Mesodermal cell (in vitro differentiated cells): ENCODE results near the gene KIAA1191.

ENCODE experiments used
- H3K27ac ChIP-seq: 2 replicates; pipeline ENCODE4 v1.7.0; 2013; ENCODE audit warnings: mild to moderate bottlenecking, low read depth, low read length, moderate library complexity; ENCODE audit not compliant: severe bottlenecking
- H3K36me3 ChIP-seq: 2 replicates; pipeline ENCODE4 v1.7.1; 2013; ENCODE audit warnings: mild to moderate bottlenecking, low read length, moderate library complexity; ENCODE audit not compliant: control insufficient read depth, insufficient read depth
- H3K4me1 ChIP-seq: one replicate; pipeline ENCODE4 v1.7.1; 2013; ENCODE audit warnings: mild to moderate bottlenecking, low read length; ENCODE audit not compliant: insufficient read depth, control insufficient read depth, poor library complexity, severe bottlenecking
- H3K4me3 ChIP-seq: 2 replicates; pipeline ENCODE4 v1.7.0; 2013; ENCODE audit warnings: low read length, control low read depth, mild to moderate bottlenecking; ENCODE audit not compliant: insufficient read depth, poor library complexity, severe bottlenecking; ENCODE audit errors: extremely low read depth
- H3K9me3 ChIP-seq: 2 replicates; pipeline ENCODE4 v1.7.1; 2013; ENCODE audit warnings: mild to moderate bottlenecking, low read length, moderate library complexity; ENCODE audit not compliant: control insufficient read depth
- WGBS, 2 experiments: methylation state at CpG; one replicate each; pipeline ENCODE4 v1.1.5; 2013; ENCODE audit warnings: missing lambda C conversion rate in 2 of 2; ENCODE audit not compliant: insufficient coverage in 2 of 2; 5-methylcytosine and 5-hydroxymethylcytosine counted together

The KIAA1191 gene

GRCh38 chr5:176388444-176389134 is 27.0 kb upstream of the KIAA1191 start, which contains the start of the genes HIGD2A and NOP16:
TSS of gene HIGD2A (plus strand) at chr5:176388751. CDS start at chr5:176388820, 69 bp downstream.
TSS of gene NOP16 (minus strand) at chr5:176388598. CDS start at chr5:176388539, 59 bp downstream.
- H3K27ac ChIP-seq, result peak within 1 kb of the TSS; percentile 97
- H3K9me3 ChIP-seq, result no peaks in the 10 kb centered on the region
- peak within 1 kb of the TSS; percentile 91 for H3K4me3 ChIP-seq
- 0% methylated on average over 42 to 43 of the region's 47 CpGs for WGBS, 2 experiments
- H3K4me1 ChIP-seq, result peaks cover 4% of the 10 kb centered on the region
- peaks cover 69% of the 10 kb centered on the region for H3K36me3 ChIP-seq

GRCh38 chr5:176388003-176388443 is 26.5 kb upstream of the KIAA1191 start:
- Histone ChIP-seq H3K4me3 (peak overlapping the region; percentile 91), H3K27ac (peak overlapping the region; percentile 97), H3K36me3 (peaks cover 69% of the 10 kb centered on the region), H3K4me1 (peaks cover 4% of the 10 kb centered on the region), H3K9me3 (no peaks in the 10 kb centered on the region)
- 0 to 2% methylated on average over 24 to 28 of the region's 29 CpGs for WGBS, 2 experiments

GRCh38 chr5:176387384-176387925 is 25.9 kb upstream of the KIAA1191 start:
- H3K27ac ChIP-seq, result peak overlapping the region; percentile 97
- no peaks in the 10 kb centered on the region for H3K9me3 ChIP-seq
- peak overlapping the region; percentile 91 for H3K4me3 ChIP-seq
- 18 to 30% methylated on average over 6 of the region's 8 CpGs for WGBS, 2 experiments
- peaks cover 69% of the 10 kb centered on the region for H3K36me3 ChIP-seq
- peaks cover 4% of the 10 kb centered on the region for H3K4me1 ChIP-seq

GRCh38 chr5:176386491-176386890 is 24.9 kb upstream of the KIAA1191 start:
- peaks cover 70% of the 10 kb centered on the region for H3K36me3 ChIP-seq
- no peak overlapping the region for H3K4me3 ChIP-seq
- H3K9me3 ChIP-seq, result no peaks in the 10 kb centered on the region
- no CpG with 5 or more reads among the region's 1 CpG for WGBS, 2 experiments
- H3K27ac ChIP-seq, result no peak overlapping the region
- H3K4me1 ChIP-seq, result peaks cover 4% of the 10 kb centered on the region

GRCh38 chr5:176384991-176385390 is 23.4 kb upstream of the KIAA1191 start:
- Histone ChIP-seq H3K9me3 (no peaks in the 10 kb centered on the region), H3K4me1 (peaks cover 4% of the 10 kb centered on the region), H3K27ac (no peak overlapping the region), H3K36me3 (peaks cover 68% of the 10 kb centered on the region), H3K4me3 (no peak overlapping the region)
- WGBS, 2 experiments, result 90 to 97% methylated on average over 10 to 12 of the region's 12 CpGs

GRCh38 chr5:176384366-176384930 is 22.9 kb upstream of the KIAA1191 start:
- Histone ChIP-seq H3K4me1 (peaks cover 4% of the 10 kb centered on the region), H3K9me3 (no peaks in the 10 kb centered on the region), H3K4me3 (no peak overlapping the region), H3K36me3 (peaks cover 68% of the 10 kb centered on the region), H3K27ac (no peak overlapping the region)
- 93 to 96% methylated on average over 7 to 8 of the region's 8 CpGs for WGBS, 2 experiments

- Histone ChIP-seq H3K4me3 (no peak overlapping the region), H3K4me1 (peaks cover 4% of the 10 kb centered on the region), H3K36me3 (peaks cover 68% of the 10 kb centered on the region), H3K27ac (no peak overlapping the region), H3K9me3 (no peaks in the 10 kb centered on the region)
- 99 to 100% methylated on average over 3 to 7 of the region's 9 CpGs for WGBS, 2 experiments
These were observed 22.4 kb upstream of the KIAA1191 start for GRCh38 chr5:176383961-176384360.

GRCh38 chr5:176383248-176383905 is 21.8 kb upstream of the KIAA1191 start:
- H3K27ac ChIP-seq, result no peak overlapping the region
- H3K9me3 ChIP-seq, result no peaks in the 10 kb centered on the region
- H3K4me3 ChIP-seq, result no peak overlapping the region
- peaks cover 71% of the 10 kb centered on the region for H3K36me3 ChIP-seq
- WGBS, 2 experiments, result 93 to 97% methylated on average over 8 to 11 of the region's 15 CpGs
- H3K4me1 ChIP-seq, result peaks cover 4% of the 10 kb centered on the region

GRCh38 chr5:176382721-176383120 is 21.2 kb upstream of the KIAA1191 start:
- H3K36me3 ChIP-seq, result peaks cover 76% of the 10 kb centered on the region
- no peaks in the 10 kb centered on the region for H3K9me3 ChIP-seq
- no peak overlapping the region for H3K4me3 ChIP-seq
- peaks cover 4% of the 10 kb centered on the region for H3K4me1 ChIP-seq
- no peak overlapping the region for H3K27ac ChIP-seq
- 93 to 100% methylated on average over 2 of the region's 3 CpGs for WGBS, 2 experiments

- Histone ChIP-seq H3K9me3 (no peaks in the 10 kb centered on the region), H3K4me3 (no peak overlapping the region), H3K27ac (no peak overlapping the region), H3K36me3 (peaks cover 75% of the 10 kb centered on the region), H3K4me1 (peaks cover 4% of the 10 kb centered on the region)
- 97 to 100% methylated on average over 3 of the region's 3 CpGs for WGBS, 2 experiments
These were observed 20.4 kb upstream of the KIAA1191 start for GRCh38 chr5:176381979-176382378.
